HG03457 (cell line): ENCODE results near the gene PRDX2.

ENCODE experiments used
- ATAC-seq: cut with Tn5 transposase; IDR thresholded peaks from one replicate; pipeline ENCODE4 v1.9.1; 2021; ENCODE audit warnings: moderate number of reproducible peaks; ENCODE audit not compliant: unreplicated experiment

The PRDX2 gene

GRCh38 chr19:12792853-12793289 lies 8.7 kb downstream of the PRDX2 start:
- ATAC-seq = no peak

DNA sequence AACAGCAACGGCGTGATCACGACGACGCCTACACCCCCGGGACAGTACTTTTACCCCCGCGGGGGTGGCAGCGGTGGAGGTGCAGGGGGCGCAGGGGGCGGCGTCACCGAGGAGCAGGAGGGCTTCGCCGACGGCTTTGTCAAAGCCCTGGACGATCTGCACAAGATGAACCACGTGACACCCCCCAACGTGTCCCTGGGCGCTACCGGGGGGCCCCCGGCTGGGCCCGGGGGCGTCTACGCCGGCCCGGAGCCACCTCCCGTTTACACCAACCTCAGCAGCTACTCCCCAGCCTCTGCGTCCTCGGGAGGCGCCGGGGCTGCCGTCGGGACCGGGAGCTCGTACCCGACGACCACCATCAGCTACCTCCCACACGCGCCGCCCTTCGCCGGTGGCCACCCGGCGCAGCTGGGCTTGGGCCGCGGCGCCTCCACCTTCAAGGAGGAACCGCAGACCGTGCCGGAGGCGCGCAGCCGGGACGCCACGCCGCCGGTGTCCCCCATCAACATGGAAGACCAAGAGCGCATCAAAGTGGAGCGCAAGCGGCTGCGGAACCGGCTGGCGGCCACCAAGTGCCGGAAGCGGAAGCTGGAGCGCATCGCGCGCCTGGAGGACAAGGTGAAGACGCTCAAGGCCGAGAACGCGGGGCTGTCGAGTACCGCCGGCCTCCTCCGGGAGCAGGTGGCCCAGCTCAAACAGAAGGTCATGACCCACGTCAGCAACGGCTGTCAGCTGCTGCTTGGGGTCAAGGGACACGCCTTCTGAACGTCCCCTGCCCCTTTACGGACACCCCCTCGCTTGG lies 9.3 kb downstream of the PRDX2 start:
- no peak for ATAC-seq

DNA sequence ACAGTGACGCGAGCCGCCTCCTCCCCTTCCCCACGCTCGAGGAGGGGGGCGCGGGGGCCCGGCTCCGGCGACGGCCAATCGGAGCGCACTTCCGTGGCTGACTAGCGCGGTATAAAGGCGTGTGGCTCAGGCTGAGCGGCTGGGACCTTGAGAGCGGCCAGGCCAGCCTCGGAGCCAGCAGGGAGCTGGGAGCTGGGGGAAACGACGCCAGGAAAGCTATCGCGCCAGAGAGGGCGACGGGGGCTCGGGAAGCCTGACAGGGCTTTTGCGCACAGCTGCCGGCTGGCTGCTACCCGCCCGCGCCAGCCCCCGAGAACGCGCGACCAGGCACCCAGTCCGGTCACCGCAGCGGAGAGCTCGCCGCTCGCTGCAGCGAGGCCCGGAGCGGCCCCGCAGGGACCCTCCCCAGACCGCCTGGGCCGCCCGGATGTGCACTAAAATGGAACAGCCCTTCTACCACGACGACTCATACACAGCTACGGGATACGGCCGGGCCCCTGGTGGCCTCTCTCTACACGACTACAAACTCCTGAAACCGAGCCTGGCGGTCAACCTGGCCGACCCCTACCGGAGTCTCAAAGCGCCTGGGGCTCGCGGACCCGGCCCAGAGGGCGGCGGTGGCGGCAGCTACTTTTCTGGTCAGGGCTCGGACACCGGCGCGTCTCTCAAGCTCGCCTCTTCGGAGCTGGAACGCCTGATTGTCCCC lies 10.1 kb downstream of the PRDX2 start, which contains the start of gene JUNB:
Gene JUNB, plus strand, starts transcription at position 142 of the 706 bp plus-strand sequence. Its CDS starts 286 bp downstream, at position 428.
- ATAC-seq = peak; percentile 22

- no peak for ATAC-seq
These were observed 10.8 kb downstream of the PRDX2 start for GRCh38 chr19:12790628-12791344.

- peak; percentile 27 for ATAC-seq
These were observed 11.5 kb downstream of the PRDX2 start for GRCh38 chr19:12789904-12790619.

DNA sequence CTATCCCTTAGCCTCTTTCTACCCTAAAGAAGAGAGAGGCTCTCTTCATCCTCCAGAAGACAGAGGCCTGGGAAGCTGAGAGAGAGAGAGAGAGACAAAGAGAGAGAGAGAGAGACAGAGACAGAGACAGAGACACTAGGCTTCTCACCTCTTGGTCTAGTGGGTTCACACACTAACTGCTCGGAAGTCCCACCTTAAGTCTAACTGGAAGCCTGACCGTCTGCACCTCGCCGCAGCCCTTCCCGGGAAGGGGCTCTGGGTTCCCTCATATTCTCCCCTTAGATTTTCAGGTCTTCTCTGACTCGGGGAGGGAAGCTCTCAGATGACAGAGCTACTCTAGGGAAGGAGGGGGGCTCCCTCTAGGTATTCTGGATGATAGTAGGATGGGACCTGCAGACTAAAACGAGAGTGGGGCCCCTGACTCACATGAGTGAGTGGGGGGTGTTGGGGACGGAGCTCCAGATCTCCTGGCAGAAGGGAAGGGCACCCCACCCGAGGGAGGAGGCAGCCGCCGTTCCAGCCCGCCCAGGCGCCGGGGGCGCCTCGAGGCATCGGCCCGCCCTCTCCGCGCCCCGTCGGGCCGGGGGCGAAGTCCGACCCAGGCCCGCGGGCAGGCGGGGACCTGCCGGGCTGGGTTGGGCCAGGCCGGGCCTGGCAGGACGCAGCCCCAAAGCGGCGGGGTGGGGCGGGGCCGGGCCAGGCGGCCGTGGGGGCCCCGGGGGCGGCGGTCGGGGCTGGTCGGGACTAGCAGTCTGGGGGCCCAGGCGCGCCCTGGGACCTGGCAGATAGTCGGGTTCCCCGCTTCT lies 12.3 kb downstream of the PRDX2 start:
- no peak for ATAC-seq

- ATAC-seq = no peak
These were observed 12.9 kb downstream of the PRDX2 start for GRCh38 chr19:12788682-12789097.

GRCh38 chr19:12788042-12788681 lies 13.4 kb downstream of the PRDX2 start:
- no peak for ATAC-seq

DNA sequence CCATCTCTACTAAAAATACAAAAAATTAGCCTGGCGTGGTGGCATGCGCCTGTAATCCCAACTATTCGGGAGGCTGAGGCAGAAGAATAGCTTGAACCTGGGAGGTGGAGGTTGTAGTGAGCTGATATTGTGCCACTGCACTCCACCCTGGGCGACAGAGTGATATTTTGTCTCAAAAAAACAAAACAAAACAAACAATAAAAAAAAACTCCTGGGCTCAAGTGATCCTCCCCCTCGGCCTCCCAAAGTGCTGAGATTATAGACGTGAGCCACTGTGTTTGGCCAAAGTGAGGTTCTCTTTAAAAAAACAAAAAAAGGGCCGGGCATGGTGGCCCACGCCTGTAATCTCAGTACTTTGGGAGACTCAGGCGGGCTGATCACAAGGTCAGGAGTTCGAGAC lies 14.1 kb downstream of the PRDX2 start:
- ATAC-seq = no peak

DNA sequence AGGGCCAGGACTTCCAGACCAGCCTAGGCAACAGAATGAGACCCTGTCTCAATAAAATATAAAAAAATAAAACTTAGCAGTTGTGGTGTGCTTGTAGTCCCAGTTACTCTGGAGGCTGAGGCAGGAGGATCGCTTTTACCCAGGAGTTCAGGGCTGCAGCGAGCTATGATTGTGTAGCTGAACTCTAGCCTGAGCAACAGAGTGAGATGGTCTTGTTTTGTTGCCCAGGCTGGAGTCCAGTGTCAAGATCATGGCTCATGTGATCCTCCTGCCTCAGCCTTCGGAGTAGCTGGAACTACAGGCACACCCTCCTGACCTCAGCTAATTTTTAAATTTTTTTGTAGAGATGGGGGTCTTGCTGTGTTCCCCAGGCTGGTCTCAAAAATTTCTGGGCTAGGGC lies 14.6 kb downstream of the PRDX2 start:
- ATAC-seq = no peak

- ATAC-seq = no peak
These were observed 15.3 kb downstream of the PRDX2 start for GRCh38 chr19:12786141-12786870.

GRCh38 chr19:12785431-12786031 lies 16.1 kb downstream of the PRDX2 start:
- ATAC-seq = no peak

DNA sequence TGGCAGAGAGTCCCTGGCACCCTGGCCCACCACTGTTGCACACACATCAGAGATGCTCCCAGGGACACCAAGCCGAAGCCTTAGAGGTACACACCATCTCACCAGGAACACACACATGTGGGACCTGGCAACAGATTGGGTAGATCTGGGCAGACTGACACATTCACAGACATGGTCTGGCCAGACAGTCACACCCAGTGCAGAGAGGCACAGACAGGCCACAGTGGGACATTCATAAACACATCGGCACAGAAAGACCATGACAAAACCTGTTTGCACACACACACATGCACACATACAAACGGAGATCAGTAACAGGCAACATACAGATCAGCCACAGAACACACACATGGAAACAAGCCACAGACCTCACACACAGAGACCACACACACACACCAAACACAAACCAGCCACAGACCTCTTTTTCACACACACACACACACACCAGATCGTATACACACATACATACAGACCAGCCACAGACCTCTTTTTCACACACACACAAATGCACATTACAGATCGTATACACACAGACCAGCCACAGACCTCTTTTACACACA lies 16.6 kb downstream of the PRDX2 start:
- ATAC-seq = no peak

- no peak for ATAC-seq
These were observed 17.2 kb downstream of the PRDX2 start for GRCh38 chr19:12784394-12784870.

GRCh38 chr19:12783849-12784393 lies 17.7 kb downstream of the PRDX2 start:
- no peak for ATAC-seq

DNA sequence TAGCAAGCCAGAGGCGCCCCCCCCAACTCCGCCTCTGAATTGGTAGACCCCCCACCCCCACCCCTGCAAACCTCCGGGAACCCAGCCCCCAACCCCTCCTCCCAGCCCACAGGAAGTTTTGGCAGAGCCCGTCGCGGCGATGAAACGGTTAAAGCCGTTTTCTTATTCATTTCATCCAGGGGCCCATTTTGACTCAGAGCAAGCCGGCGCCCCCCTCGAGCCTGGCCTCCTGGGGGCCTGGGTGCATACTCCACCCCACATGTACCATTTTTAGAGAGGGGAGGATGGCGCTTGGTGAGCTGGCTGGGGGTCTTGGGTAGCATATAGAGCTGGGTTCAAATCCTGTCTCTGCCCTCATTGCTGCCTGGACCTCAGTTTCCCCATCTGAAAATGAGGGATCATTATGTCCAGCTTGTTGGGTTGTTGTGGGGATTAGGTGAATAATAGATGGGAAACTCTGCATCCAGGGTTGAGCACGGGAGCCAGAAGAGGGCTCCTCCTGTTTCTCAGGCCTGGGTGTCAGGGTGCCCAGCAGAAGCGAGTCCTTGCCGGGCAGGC lies 18.2 kb downstream of the PRDX2 start:
- ATAC-seq = no peak
